HG02588 (cell line): ENCODE results near the gene PROX2.

ENCODE experiments used
- ATAC-seq: cut with Tn5 transposase; IDR thresholded peaks from one replicate; pipeline ENCODE4 v1.9.1; 2021; ENCODE audit warnings: mild to moderate bottlenecking, moderate library complexity; ENCODE audit not compliant: unreplicated experiment

The PROX2 gene, protein sequence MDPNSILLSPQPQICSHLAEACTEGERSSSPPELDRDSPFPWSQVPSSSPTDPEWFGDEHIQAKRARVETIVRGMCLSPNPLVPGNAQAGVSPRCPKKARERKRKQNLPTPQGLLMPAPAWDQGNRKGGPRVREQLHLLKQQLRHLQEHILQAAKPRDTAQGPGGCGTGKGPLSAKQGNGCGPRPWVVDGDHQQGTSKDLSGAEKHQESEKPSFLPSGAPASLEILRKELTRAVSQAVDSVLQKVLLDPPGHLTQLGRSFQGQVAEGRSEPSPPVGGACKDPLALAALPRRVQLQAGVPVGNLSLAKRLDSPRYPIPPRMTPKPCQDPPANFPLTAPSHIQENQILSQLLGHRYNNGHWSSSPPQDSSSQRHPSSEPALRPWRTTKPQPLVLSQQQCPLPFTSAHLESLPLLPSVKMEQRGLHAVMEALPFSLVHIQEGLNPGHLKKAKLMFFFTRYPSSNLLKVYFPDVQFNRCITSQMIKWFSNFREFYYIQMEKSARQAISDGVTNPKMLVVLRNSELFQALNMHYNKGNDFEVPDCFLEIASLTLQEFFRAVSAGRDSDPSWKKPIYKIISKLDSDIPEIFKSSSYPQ

DNA sequence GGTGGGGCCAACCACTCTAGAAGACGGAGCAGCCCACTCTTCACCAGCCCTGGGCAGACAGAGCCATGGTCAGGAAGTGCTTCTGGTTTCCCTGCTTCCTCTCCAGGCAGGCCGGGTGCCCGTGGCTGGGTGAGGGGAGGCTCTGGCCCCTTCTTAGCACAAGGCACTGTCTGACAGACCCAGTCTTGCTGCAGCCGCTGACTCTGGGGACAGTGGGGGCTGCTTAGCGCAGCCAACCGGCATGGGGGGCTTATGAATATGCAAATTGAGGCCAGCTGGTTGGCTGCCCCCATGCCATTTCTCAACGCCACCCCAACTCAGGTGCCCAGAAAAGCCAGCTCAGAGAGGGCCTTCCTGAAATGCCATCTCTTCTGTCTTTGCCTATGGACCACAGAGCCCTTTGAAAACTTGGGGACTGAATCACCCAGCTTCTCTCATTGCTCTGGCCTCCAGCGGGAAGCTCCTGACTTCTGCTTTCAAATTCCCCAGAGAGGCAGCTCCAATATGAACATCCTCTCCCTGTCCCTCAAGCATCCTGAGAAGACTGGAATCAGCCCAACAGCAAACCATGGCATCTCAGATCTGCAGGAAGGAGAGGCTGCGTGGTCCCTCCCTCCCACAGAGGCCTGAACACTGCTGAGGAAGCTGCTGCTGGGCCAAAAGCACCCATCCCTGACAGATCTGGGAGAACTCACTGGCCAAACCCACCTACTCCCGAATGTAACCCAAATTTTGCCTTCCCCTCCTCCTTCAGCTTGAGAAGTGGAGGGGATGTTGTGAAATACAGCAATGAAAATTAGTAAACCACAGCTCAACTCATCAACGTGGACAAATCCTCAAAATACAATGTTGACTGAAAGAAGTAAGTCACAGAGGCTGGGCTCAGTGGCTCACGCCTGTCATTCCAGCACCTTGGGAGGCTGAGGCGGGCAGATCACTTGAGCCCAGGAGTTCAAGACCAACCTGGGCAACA is at the start of gene PROX2:
Gene PROX2, minus strand, starts transcription at position 205 of the 973 bp plus-strand sequence. CDS start 12,311 bp downstream, outside the sequence.
- no peak for ATAC-seq

DNA sequence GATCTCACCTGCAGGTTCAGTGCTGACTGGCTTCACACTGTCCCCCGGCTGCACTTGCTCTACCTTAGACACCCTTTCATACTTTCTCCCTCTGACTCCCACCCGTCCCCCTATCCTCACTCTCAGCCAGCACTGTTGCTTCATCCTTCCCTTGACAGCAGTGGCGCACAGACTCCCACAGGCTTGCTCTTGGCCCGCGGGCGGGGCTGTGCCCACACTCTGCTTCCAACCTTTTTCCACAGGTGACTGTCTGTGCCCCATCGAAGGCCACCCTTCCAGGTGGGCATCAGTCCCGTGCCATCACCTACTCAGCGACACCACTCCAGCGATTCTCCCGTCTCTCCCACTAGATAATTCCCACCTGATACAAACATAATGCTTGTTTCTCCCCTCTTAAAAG is 48.1 kb upstream of the PROX2 start:
- no peak for ATAC-seq

DNA sequence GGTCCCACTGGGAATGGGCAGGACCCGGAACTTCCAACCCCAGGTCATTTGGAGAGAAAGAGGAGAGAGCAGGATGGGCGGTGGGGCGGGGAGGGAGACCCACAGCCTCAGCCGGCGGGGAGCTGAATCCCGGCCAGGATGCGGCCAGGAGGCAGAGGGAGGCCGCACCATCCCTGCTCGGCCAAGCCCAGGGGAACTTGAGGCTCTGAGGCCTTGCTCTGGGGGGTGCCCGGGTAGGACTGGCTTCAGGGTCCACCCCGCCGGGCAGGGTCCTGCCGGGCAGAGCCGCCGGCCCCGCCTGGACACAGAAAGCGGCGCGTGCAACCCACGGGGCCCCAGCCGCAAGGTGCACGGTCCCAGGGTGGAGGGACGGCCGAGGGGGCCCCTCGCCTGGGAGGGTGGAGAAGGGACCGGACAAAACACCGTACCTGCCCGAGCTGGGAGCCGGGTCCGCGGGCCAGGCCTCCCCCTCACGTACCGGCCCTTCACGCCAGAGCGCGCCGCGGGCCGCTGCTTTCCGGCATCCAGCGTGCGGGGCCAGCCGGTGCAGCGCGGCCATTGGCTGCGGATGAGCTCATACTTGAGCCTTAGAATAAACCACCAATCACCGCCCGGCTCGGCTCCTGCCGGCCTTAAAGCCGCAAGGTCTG is 46.9 kb upstream of the PROX2 start, which contains the start of gene RPS6KL1:
Gene RPS6KL1, minus strand, starts transcription at position 509 of the 650 bp plus-strand sequence. CDS start 1,719 bp downstream, outside the sequence.
- ATAC-seq: peak; percentile 87

DNA sequence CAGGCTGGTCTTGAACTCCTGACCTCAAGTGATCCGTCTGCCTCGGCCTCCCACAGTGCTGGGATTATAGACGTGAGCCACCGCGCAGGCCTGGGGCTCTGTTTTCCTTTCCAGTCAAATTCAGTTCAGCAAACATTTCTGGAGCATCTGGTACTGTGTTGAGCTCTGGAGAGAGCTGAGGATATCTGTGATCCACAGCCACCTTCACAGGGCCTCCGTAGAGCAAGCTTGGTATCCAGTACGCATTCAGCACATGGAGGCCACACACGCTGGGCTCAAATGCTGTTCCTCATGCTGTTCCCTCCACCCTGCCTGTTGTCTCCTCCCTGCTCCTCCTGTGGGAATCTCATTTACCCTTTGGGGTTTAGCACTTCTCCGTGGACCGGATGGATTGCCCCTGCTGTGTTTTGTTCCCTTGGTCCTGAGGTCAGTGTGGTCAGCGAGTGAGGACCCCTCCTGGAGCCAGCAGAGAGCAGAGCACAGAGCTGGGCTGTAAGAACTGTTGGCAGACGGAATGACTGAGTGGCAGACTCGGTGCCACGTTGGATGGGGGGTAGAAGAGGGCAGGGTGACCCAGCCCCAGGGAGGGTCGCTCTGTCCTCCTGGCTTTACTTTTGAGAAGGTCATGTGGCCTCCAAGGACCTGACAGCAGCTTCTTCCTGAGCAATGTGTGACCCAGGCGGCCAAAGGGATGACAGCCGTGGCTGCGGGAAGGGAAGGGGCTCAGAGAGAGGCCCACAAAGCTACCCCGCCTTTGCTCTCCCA is 46.2 kb upstream of the PROX2 start:
- no peak for ATAC-seq

DNA sequence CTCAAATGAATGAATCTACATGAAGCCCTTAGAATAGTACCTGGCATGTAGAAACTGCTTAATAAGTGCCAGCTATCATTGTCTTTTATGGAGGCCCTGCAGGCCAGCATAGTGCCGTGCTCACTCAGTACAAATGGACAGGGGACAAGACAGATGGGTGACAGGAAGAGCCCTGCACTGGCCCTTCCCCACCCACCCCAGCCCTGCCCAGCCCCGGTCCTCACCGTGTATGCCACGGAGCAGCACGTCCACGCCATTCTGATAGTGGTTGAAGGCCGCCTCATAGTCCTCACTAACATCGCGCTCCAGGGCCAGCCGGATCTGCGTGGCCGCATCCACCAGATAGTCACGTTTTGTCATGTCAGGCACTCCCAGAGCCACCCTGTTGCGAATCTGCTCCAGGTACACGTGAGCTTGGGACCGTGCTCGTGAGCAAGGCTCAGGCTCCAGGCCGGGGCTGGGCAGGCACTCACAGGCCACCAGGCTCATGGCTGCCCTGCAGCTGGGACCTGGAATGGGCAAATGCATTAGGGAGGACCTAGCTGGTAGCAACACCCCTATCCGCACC is 45.2 kb upstream of the PROX2 start:
- ATAC-seq: no peak

DNA sequence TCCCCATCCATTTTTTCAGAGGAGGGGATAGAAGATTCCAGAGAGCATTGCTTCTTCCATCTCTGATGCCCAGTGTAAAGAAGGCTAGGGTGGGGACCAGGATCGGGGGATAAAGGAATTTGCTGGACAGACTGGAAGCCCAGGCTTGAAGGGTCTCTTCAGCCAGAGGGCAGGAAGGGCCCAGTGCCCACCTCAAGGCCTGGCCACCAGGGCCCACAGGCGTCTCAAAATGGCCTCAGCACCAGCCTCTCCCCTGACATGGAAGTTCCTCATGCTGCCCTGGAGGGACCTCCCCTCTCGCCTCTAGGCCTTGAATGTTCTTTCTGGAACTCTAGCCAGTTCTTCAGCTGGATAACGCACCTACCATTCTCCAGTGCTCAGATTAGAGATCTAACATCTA is 44.3 kb upstream of the PROX2 start:
- ATAC-seq: no peak

DNA sequence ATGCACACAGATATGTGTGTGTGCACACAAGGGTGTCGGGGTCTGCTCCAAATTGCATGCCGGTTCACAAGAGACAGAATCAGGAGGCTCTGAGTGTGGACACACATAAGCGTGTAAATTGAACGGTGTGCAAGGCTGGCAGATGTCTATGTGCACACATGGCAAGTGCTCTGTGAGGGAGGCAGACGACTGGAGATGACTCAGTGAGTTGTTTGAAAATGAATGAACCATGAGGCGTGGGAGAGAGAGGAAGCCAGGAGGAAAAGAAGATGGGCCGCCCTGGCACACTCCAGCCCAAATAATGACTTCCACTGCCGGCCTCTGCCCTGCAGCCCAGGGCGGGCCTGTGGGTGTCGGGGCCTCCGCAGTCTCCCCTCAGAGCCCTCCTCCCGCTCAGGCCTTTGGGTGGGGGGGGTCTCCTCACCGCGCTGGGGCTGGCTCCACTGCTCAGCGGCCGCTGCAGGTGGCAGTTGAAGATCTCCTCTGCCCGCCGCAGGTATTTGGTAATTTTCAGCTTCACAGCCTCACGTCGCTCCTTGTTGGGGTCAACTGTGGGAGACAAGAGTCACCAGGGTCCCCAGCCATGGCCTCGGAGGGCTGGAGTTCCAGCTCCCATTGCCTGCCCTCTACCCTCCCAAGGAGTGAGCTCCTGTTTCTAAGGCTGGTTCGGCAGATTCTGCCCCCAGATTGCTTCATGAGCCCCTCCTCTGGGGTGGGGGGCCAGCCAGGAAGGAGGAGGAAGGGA is 43.6 kb upstream of the PROX2 start:
- ATAC-seq: no peak

DNA sequence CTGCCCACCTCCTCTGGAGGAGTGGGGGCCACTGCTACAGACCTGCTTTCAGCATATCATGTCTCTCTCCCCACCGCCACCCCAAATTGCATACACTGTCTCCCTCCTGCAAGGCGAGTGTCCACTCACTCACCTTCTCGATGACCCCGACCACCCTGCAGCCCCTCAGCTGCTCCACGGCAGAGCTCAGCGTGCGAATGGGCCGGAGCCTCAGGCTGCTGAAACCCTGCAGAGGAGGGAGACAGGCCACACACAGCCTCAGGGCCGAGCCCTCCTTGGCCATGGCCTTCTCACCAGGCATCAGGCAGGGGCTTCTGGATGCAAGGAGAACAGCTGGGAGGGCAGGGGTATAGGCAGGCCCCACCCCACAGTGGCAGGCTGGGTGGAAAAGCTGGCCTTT is 42.4 kb upstream of the PROX2 start:
- ATAC-seq: no peak

DNA sequence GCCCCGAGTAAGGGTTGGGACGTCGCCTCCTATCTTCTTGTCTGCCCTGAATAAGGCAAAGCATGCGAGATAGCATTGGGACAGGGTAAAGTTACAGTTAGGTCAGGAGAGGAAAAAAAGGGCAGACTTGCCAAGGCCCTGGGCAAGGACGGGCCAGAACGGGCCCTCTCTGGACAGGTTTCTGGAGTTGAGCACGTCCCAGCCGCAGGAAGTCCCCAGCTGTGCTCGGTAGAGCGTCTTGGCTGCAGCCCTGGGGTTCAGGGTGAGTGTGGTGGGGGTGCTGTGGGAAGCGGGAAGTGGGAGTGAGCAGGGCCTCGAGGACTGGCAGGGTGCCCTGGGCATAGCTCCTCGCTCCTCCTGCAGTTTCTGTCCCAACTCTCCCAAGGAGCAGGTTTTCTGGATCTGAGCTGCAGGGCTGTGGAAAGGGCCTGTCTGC is 41.7 kb upstream of the PROX2 start:
- ATAC-seq: no peak

DNA sequence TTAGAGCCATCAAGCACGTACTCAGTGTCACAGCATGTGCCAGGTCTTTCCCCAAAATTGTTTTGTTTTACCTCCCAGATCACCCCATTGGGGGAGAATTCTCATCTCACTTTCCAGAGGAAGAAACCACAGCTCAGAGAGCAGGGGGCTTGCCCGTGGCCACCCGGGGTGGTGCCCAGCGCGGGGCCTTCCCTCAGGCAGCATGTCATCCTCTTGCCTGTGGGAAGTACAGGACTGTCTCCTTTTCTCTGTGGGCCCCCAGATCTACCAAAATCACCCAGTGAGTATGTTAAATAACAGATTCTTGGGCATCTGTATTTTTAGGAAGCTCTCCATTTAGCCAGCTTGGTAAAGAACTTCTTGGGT is 41.2 kb upstream of the PROX2 start:
- no peak for ATAC-seq

DNA sequence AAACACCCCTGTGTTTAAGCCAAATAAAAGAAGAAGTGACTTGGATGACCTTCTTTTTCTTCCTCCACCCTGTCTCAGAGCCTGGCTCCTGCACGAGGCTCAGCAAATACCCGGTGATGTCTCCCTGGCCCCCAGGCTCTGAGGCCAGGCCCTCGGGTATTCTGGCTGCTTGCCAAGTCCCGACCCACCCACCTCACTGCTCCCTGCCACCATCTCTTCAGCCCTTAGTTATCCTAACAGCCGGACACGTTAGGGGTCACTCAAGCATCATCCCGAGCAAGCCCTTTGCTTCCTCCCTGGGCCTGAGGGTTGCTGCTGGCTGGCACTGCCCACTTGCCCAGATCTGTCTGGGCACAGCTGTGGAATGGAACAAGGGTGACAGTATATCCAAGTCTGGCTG is 39.9 kb upstream of the PROX2 start:
- no peak for ATAC-seq

DNA sequence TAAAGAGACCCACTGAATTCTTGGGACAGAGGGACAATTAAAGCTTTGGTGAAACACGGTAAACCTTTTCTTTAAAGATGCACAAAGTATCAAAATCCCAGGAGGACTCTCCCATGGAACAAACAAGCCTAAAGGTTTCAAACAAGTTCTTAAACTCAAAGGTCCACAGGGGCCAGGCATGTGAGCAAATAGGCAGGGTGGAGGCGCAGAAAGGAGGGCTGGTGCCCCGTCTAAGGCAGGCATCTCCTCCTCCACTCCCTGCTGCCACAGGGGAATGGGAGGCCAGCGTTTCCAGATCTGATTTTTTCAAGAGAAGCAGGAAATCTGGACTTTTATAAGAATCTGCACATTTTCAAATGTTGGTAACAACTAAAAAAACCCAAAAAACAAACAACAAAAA is 39.5 kb upstream of the PROX2 start:
- ATAC-seq: no peak

DNA sequence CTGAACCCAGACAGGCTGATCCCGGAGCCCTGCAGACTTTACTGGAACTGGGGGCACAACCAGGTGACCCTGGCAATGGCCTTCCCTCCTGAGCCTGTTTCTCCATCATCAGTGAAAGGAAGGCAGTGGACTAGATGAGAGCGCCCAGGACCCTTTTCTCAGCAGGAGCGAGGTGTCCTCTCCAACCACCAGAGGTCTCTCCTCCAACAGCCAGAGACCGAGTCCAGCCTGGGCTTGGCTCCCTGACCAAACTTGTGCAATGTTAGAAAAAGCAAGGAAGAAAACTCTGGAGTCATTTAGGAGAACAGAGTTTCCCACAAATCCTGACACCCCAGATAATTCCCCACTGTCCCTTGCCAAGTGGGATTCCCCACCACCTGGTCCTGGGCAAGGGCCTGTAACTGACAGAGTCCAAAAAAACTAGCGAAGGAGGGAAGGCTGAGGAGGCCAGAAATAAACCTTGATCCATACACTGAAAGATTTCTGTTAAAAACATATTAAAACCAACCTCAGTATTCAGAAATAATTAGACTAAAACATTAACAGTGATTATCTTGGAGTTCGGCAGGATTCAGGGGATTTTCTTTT is 38.1 kb upstream of the PROX2 start:
- ATAC-seq: no peak

DNA sequence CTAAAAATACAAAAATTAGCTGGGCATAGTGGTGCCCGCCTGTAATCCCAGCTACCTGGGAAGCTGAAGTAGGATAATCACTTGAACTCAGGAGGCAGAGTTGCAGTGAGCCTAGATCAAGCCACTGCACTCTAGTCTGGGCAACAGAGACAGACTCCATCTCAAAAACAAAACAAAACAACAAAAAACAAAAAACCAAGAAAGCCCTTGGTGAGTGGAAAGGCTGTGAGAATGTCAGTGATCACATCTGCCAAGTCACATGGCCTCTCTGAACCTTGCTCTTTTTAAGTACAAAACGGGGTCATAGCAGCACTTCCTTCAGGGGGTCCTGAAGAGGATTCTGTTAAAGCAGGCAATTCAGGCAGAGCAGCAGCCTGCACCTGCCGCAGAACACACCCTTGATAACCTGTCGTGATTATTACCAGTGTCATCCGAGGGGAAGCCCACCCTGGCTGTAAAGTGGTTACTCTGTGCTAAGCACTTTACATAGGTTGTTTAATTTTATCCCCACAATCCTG is 37.5 kb upstream of the PROX2 start:
- ATAC-seq: no peak

DNA sequence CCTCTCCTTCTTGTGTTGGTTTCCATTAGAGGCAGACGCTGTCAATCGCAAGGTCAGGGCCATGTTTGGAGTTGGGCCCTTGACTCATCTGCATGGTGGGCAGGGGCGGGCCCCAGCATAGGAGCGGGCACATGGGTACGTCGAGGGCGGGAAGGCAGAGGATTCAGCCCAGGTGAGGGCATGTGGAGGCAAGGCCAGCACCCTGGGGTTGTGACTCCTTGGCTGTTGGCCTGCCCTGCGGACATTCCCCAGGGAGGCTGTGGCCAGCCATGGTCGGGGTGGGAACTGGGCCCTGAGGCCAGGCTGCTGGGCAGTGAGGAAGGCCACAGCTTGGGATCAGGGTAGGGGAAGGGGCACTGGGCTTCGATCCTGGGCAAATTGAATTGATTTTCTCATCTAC is 36.9 kb upstream of the PROX2 start:
- ATAC-seq: no peak

DNA sequence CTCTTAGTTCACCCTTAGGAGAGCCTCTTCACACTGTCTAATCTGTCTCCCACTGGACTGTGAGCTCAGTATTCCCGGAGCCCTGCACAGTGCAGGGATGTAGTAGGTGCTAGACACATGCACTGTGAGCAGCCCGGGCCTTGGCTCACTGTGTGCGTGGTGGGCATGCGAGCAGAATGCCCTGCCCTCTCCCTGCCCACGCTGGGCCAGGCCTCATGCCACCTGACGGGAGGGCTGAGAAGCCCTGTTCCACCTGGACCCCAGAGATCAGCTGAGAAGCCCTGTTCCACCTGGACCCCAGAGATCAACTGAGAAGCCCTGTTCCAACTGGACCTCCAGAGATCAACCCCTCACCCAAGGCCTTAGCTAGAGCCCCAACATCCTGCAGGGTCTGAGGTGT is 36.2 kb upstream of the PROX2 start:
- ATAC-seq: no peak

DNA sequence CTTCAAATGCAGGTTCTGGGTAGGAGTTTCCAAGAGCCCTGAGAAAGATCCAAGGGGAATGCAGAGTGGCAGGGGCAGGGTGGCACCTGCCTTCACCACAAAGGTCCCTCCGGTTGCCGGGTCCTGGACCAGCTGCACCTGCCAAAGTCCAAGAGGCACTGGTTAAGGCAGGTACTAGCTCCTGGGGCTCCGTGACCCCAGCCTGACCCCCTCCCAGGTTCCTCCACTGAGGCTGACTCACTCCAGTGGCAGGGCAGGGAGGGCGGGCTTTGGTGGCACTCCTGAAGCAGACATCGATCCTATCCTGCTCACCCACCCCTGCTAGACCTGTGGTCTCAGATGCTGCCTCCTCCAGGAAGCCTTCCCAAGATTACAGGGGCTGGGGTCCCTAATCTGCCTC is 35.8 kb upstream of the PROX2 start:
- ATAC-seq: no peak

DNA sequence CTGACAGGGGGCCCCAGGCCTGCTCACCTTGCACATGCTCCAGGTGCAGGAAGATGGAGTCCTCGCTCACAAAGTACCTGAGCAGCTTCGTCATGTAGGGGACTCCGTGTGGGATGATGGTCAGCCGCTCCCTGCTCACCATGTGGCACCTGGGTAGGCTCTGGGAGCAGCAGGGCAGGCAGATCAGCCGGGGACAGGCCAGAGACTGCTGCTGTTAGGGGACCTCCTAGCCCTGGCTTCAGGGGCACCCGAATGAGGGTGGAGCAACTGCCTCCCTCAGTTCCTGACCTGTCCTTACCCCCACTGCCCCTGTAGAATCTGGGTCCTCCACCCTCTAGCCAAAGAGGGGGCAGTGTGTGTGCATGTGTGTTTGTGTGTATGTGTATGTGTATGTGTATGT is 35.3 kb upstream of the PROX2 start:
- no peak for ATAC-seq
